GM21526 (cell line): ENCODE results near the gene AGTRAP.
A peak's percentile ranks its signal among the peaks of the same experiment; 100 is the strongest.

Source experiments
- ATAC-seq: cut with Tn5 transposase; IDR thresholded peaks from one replicate; pipeline ENCODE4 v1.9.1; 2021; ENCODE audit warnings: moderate library complexity; ENCODE audit not compliant: unreplicated experiment, low FRiP score

Gene AGTRAP, protein sequence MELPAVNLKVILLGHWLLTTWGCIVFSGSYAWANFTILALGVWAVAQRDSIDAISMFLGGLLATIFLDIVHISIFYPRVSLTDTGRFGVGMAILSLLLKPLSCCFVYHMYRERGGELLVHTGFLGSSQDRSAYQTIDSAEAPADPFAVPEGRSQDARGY

GRCh38 chr1:11735854-11736745 is at the start of gene AGTRAP:
Gene AGTRAP, plus strand, starts transcription at chr1:11736136. Its CDS starts 73 bp downstream, at chr1:11736209.
- ATAC-seq, result peak; percentile 66

- ATAC-seq, result no peak
Observed at GRCh38 chr1:11688506-11688905, 47.4 kb upstream of the AGTRAP start.

GRCh38 chr1:11690397-11691301 is 45.3 kb upstream of the AGTRAP start:
- ATAC-seq, result no peak

DNA sequence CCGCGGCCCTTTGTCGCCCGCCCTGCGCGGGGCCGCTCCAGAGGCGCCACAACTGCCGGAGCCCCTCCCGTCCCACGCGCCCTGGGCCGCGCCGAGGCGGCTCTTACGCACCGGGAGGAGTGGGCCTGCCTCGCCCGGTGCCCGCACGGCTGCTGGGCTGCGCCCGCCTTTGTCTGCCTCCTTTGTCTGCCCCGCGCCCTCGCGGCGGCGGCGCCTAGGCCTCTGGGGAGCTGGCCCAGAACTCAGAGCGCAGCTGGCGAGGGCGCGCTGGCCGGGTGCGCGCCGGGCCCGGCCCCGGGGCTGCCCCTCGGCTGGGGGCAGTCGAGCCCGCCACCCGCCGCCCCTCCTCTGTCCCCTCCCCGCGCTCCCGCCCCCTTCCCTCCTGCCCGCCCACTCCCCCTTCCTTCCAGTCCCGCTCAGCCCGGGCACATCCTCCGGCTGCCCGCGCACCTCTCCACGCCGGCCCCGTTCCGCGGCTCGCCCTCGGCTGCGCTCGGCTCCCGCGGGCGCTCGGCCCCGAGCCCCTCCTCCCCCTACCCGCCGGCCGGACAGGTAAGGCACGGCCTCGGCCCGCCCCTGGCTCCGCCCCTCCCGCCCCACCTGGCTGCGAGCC is 44.5 kb upstream of the AGTRAP start, which contains the start of gene DRAXIN:
Gene DRAXIN (plus strand): TSS at position 409 of the 613 bp plus-strand sequence. CDS start 14,549 bp downstream, outside the sequence.
- no peak for ATAC-seq

- ATAC-seq, result no peak
Observed at GRCh38 chr1:11691928-11692711, 43.8 kb upstream of the AGTRAP start.

- ATAC-seq, result no peak
Observed at GRCh38 chr1:11693024-11693590, 42.8 kb upstream of the AGTRAP start.

DNA sequence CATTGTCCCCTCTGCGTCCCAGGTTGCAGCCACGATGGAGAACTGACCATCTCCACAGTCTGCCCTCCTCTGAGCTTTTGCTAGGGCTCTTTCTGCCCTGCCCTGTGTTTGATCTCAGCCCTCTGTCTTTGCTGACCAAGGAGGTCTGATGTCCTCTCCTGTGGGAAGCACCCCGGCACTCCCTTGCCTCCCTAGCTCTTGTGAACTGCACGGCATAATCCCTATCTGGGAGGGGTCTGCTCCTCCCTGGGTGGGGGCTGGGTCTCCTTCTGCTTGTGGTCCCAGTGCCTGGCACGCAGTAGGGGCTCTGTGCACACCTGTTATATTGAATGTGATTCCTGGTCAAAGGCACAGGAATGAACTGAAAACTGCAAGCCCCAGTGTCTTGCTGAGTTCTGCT is 42.0 kb upstream of the AGTRAP start:
- ATAC-seq, result no peak

DNA sequence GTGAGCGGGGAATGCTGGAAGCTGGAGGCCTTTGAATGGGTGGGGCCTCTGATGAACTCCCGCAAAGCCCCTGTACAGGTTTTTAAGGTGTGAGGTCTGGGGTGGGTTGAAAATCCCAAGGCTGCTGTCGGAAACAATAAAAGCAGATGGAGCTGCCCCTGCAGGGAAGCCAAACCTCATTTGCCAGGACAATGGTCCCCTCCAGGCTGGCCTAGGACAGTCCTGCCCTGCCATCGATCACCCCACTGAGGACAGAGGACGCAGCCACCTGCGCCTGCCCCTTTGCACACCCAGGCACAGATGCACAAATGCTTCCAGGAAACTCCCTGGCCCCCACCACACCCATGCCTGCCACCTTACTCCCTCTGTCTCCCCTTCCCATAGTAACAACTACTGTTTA is 40.1 kb upstream of the AGTRAP start:
- ATAC-seq, result no peak

- ATAC-seq, result no peak
Observed at GRCh38 chr1:11697188-11697892, 38.6 kb upstream of the AGTRAP start.

- no peak for ATAC-seq
Observed at GRCh38 chr1:11697893-11698210, 38.1 kb upstream of the AGTRAP start.

DNA sequence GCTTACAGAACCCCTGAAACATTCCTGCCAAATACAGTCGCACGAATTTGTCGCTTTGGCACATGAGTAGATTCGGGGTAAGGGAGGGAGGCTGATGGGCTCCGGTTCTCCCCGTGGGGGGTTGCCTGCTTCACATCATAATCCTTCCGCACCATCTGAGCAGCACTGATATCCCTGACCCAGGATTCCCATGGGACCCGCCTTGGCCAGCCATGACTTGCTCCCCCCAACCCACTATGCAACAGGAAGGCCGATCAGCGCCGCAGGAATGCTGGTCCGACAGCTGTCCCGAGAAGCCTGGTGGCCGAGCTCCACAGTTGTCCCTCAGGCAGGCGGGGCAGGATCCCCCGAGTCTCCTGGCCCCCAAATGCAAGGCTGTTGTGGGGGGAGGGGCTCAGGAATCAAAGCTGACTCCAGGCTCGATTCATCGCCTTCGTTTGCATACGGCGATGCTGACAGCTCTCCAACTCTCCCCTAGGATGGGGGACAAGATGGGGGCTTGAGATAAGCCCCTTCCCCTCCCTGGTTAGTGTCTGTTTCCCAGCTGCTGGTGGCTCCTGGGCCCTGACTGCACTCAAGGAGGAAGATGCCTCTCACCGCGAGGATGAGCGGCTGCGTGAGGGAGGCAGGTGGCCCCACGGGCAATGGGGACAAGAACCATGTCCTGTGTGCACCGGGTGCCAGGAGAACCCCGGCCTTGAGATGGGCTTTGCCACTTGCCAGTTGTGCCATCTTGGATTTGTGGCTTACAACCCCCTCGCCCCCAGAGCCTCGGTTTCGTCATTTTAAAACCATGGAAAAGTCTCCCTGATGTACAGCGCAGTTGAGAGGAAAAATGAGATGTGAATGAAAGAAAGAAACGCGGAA is 35.1 kb upstream of the AGTRAP start:
- no peak for ATAC-seq

GRCh38 chr1:11701551-11701961 is 34.4 kb upstream of the AGTRAP start:
- ATAC-seq, result no peak

DNA sequence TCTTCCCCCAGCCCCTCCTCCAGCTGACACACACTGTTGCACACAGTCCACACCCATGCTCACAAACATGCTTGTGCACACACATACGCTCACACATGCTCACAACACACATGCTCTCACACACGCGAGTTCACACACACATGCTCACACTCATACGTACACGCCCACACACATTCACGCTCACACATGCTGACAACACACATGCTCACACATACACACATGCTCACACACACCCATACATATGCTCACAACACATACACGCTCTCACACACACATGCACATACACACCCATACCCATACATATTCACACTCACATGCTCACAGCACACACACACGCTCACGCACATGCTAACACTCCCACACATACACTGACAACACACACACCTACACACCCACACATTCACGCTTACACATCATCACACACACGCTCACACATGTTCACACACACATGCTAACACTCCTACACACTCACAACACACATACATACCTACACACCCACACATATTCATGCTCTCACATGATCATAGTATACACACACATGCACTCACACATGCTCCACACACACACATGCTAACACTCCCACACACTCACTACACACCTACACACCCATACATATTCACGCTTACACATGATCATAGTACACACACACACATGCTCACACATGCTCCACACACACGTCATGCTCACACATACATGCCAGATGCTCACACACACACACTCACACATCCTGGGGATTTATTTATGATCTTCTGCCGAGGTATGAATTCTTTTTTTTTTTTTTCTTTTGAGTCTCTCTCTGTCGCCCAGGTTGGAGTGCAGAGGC is 33.7 kb upstream of the AGTRAP start:
- no peak for ATAC-seq

DNA sequence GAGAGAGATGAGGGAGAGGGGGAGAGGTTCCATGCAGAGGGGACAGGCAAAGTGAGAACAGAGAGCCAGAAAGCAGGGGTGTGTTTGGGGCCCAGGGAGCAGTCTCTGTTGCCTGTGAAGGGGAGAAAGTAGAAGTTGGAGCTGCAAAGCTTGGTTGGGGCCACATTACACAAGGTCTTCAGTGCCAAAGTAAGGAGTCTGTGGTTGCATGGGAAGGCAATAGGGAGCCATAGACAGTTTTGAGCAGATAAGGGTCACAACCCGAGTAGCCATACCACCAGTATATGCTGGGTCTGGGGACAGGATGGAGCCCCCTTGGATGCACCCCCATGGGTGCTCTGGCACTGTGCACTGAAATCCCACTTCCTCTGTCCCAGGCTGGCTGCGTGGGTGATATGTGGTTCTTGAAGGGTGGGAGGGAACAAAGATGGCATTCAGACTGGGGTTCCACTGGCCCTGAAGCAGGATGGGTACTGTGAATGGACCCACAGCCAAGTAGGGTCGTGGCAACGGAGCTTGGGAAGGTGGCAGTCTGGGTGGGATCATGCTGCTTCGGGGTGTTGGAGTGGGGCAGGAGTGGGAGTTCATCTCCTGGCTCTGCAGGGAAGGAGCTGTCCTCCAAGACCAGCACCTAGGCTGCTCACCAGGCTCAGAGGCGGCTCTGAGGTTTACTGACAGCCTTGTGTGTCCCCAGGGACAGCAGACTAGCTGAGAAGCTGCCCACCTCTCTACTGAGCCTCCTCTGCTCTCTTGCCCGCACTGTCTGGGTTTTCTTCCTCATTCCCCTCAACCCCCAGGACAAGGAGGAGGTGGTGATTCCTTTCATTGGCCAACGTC is 32.4 kb upstream of the AGTRAP start:
- no peak for ATAC-seq

- ATAC-seq, result no peak
Observed at GRCh38 chr1:11704194-11704529, 31.8 kb upstream of the AGTRAP start.

- ATAC-seq, result no peak
Observed at GRCh38 chr1:11704691-11705475, 31.1 kb upstream of the AGTRAP start.
